ENCODE results near the gene MPPED2. TPM values are rescaled to one million over a fixed set of nuclear protein-coding genes. Genes with fewer than 3 reads are reported as not detected.
A peak's percentile ranks its signal among the peaks of the same experiment; 100 is the strongest.

The MPPED2 gene
- polyA plus RNA-seq, 1 donor (not counting 4 experiments of a cell fraction or from before 2014, with no cell fraction given) = not detected

DNA sequence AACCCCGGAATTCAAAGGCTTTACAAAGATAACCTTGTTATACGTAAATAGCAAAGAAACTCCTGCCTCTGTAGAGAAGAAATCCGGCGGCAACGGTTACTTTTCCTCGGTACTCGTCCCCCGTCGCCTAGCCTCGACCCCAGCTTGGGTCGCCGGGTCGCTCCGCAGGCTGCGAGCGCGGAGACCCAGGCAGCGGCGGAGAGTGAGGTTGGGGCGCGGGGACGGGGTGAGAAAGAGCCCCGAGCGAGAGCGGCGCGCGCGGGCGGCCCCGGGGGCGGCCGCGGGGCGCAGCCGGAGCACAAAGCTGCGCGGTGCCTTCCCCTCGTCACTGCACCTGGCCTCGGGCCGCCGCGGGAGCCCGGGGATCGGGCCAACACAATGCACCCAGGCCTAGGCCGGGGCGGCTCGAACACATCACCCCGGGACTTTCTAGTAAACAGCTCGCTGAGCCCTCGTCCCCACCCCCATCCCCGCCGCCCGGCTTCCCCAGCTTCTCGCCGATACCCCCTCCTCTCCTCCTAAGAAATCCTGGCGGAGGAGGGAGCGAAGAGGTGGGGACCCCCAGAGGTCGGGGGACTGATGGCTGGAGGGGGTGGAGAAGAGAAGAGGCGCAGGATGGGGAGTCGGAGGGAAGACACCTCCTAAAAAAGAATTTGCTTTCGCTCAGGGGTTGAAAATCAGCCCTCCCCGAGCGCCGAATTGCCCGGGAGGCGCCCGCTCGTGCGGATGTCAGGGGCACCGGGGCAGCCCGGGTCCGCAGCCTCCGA, 845 bp downstream of the MPPED2 start:
- Histone ChIP-seq H2AFZ (ENCODE audit: control insufficient read depth, low read length) (no peak overlapping the region), H3K36me3 (ENCODE audit: control insufficient read depth in 2 of 2, extremely low read depth in 1 of 2, insufficient read depth in 2 of 2, low read length in 2 of 2) (no peaks in the 10 kb centered on the region), H3K27me3 (ENCODE audit: control insufficient read depth, extremely low read depth, insufficient read depth, low read length) (peaks cover 44% of the 10 kb centered on the region), H3K79me2 (ENCODE audit: control insufficient read depth, insufficient read depth, low read length) (no peaks in the 10 kb centered on the region), H3K4me2 (ENCODE audit: control insufficient read depth, extremely low read depth, insufficient read depth, low read depth, low read length) (peak overlapping the region; percentile 41), H3K4me3 (ENCODE audit: control insufficient read depth in 2 of 3, extremely low read depth in 1 of 3, insufficient read depth in 2 of 3, low read depth in 1 of 3, low read length in 3 of 3) (peak overlapping the region in 2 of 3 experiments; percentile 18 to 36), H3K9ac (ENCODE audit: control insufficient read depth, extremely low read depth, insufficient read depth, low read length) (no peak overlapping the region), H4K20me1 (ENCODE audit: control insufficient read depth, extremely low read depth, insufficient read depth, low read length) (no peaks in the 10 kb centered on the region), H3K4me1 (ENCODE audit: control insufficient read depth, extremely low read depth, insufficient read depth, low read length) (no peaks in the 10 kb centered on the region), H3K27ac (ENCODE audit: control insufficient read depth, insufficient read depth, low read length) (no peak overlapping the region), H3K9me3 (ENCODE audit: control insufficient read depth, low read depth, low read length) (no peaks in the 10 kb centered on the region), H3K9me1 (ENCODE audit: control insufficient read depth, extremely low read depth, insufficient read depth, low read length) (no peaks in the 10 kb centered on the region)
- dilution Hi-C loops (cut with MboI; ENCODE audit: extremely low pct_ligation_motif_present, low sequenced_read_pairs) = no loop called here
- no peak for FAIRE-seq
- TF ChIP-seq, protein P1, sequence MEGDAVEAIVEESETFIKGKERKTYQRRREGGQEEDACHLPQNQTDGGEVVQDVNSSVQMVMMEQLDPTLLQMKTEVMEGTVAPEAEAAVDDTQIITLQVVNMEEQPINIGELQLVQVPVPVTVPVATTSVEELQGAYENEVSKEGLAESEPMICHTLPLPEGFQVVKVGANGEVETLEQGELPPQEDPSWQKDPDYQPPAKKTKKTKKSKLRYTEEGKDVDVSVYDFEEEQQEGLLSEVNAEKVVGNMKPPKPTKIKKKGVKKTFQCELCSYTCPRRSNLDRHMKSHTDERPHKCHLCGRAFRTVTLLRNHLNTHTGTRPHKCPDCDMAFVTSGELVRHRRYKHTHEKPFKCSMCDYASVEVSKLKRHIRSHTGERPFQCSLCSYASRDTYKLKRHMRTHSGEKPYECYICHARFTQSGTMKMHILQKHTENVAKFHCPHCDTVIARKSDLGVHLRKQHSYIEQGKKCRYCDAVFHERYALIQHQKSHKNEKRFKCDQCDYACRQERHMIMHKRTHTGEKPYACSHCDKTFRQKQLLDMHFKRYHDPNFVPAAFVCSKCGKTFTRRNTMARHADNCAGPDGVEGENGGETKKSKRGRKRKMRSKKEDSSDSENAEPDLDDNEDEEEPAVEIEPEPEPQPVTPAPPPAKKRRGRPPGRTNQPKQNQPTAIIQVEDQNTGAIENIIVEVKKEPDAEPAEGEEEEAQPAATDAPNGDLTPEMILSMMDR (optimal IDR thresholded peaks at IDR 0.05 in 1 of 3, IDR thresholded peaks at IDR 0.05 in 1 of 3, conservative IDR thresholded peaks at IDR 0.05 in 1 of 3; ENCODE audit: extremely low read depth in 1 of 3, insufficient read depth in 2 of 3, low read length in 3 of 3) = no peak
- TF ChIP-seq EZH2 (IDR thresholded peaks at IDR 0.05; ENCODE audit: low read length) = no peak
- no peak for DNase-seq (ENCODE audit: low read depth, low spot score)

DNA sequence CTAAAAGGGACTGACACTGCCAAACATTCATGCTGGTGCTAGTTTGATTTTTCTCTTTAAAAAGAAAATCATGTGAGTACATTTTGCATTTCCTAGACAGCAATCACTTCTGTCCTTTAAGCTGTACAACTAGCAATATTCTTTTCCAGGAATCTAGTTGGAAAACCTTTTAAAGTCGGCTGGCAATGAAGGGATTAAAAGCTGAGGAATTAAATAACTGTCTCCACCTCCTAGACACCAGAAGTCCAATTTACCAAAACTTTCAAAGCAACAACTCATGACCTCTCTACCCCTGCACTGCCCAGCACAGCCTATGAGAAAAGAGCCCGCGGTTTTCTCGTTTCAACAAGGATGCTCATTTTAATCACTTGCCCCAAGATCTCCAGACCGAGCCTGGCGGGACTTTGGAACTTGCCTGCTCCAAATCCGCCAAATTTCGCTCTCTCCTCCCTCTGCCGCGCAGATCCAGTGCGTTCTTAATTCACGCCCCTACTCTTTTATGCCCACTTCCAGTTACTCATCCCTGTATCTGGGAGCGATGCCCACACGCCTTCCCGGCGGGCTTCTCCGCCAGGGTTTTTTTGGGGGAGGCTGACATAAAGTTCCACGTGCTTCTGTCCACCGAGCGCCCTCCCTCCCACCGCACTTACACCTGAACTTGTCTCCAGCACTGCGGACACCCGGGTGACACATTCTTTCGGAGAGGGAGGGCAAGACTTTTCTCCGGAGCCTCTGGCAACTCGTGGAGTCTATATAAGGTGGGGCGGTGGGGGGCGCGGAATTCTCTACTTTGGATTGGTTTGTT, 2.5 kb downstream of the MPPED2 start:
- no peak overlapping the region for H3K27ac ChIP-seq (ENCODE audit: control insufficient read depth, insufficient read depth, low read length)
- H3K4me3 ChIP-seq (ENCODE audit: control insufficient read depth in 2 of 3, extremely low read depth in 1 of 3, insufficient read depth in 2 of 3, low read depth in 1 of 3, low read length in 3 of 3) = no peak overlapping the region
- no peaks in the 10 kb centered on the region for H3K4me1 ChIP-seq (ENCODE audit: control insufficient read depth, extremely low read depth, insufficient read depth, low read length)
- no peaks in the 10 kb centered on the region for H3K9me1 ChIP-seq (ENCODE audit: control insufficient read depth, extremely low read depth, insufficient read depth, low read length)
- no peak overlapping the region for H3K9ac ChIP-seq (ENCODE audit: control insufficient read depth, extremely low read depth, insufficient read depth, low read length)
- no peaks in the 10 kb centered on the region for H3K36me3 ChIP-seq (ENCODE audit: control insufficient read depth in 2 of 2, extremely low read depth in 1 of 2, insufficient read depth in 2 of 2, low read length in 2 of 2)
- H3K4me2 ChIP-seq (ENCODE audit: control insufficient read depth, extremely low read depth, insufficient read depth, low read depth, low read length) = no peak overlapping the region
- no peaks in the 10 kb centered on the region for H4K20me1 ChIP-seq (ENCODE audit: control insufficient read depth, extremely low read depth, insufficient read depth, low read length)
- DNase-seq (ENCODE audit: low read depth, low spot score) (no peak), FAIRE-seq (no peak)
- H2AFZ ChIP-seq (ENCODE audit: control insufficient read depth, low read length) = no peak overlapping the region
- H3K27me3 ChIP-seq (ENCODE audit: control insufficient read depth, extremely low read depth, insufficient read depth, low read length) = peaks cover 44% of the 10 kb centered on the region
- peak; percentile 59 for TF ChIP-seq EZH2 (IDR thresholded peaks at IDR 0.05; ENCODE audit: low read length)
- TF ChIP-seq, protein P1 (optimal IDR thresholded peaks at IDR 0.05 in 1 of 3, IDR thresholded peaks at IDR 0.05 in 1 of 3, conservative IDR thresholded peaks at IDR 0.05 in 1 of 3; ENCODE audit: extremely low read depth in 1 of 3, insufficient read depth in 2 of 3, low read length in 3 of 3) = no peak
- dilution Hi-C loops (cut with MboI; ENCODE audit: extremely low pct_ligation_motif_present, low sequenced_read_pairs) = no loop called here
- H3K79me2 ChIP-seq (ENCODE audit: control insufficient read depth, insufficient read depth, low read length) = no peaks in the 10 kb centered on the region
- H3K9me3 ChIP-seq (ENCODE audit: control insufficient read depth, low read depth, low read length) = no peaks in the 10 kb centered on the region

All from keratinocyte (primary cell).